ACHN (cell line): ENCODE results near the gene AATK.

ENCODE experiments used
- DNase-seq: peaks from one replicate; pipeline ENCODE4 v3.0.0-alpha.2; 2015
- in situ Hi-C: cut with HindIII; loops from 2 replicates; pipeline ENCODE4 v1.10.0; 2017; ENCODE audit warnings: low sequenced_read_pairs, low pct_ligation_motif_present, low pct_unique_long_range_greater_than_20kb

AATK gene

DNA sequence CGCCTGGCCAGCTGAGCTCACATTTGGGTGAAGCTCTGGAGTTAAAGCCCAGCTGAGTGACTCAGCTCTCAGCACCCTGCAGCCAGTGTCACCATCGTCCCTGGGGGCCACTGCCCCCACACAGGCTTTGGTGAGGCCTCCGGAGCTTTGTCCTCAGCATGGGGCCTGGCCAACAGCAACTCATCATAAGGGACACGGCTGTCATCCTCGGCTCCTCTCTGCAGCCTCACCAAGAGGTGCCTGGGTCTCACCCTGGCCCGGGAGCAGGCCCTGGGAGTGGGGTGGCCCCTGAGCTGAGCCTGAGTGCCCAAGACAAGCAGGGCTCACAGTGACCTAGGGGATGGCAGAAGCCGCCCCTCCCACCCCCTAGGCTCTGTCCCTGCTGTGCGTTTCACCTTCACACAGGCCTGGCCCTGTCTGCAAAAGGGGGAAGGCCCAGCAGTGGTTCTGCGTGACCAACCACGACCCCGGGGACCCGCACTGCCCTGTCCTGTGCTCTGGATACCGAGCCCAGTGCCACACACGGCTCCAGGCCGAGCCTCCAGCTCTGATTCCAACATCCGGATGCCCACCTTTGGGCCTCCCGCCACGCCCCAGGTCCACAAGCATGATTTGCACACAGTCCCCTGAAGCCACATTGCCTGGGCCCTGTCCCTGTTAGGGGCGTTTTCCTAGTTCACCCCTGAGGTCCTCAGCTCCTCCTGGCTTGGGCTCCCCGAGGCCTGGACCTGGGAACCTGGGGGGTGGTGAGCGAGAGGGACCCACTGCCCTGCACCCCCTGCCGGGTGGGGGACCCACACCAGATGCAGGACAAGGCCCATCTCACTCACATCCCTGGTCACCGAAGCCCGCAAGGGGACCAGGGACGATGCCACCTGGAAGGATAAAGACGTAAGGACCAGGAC, 21.8 kb upstream of the AATK start:
- no peak for DNase-seq
- in situ Hi-C loops = no loop called here

GRCh38 chr17:81187120-81187519, 21.1 kb upstream of the AATK start:
- no peak for DNase-seq
- in situ Hi-C loops = no loop called here

- in situ Hi-C loops = no loop called here
These were observed 20.2 kb upstream of the AATK start for GRCh38 chr17:81186203-81186602.

DNA sequence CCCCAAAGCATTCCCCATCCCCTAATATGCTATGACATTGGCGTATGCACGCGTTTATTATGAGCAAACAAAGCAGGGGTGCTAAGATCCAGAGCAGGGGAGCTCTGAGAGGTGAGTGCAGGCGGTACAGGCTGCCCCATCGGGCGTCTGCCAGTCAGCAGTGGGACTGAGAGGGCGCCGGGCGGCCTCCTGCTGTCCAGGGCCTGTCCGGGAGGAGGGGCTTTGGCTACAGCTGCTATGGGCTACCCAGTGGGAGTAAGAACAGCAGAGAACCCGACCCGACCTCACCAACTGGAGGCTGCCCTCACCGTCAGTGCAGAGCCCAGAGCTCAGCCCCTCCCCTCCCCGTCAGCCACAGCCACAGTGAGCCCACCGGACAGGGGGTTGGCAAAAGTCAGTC, 18.5 kb upstream of the AATK start:
- no peak for DNase-seq
- in situ Hi-C loops = no loop called here

More at GRCh38 chr17:81186203-81186602, 20.2 kb upstream of the AATK start:
- no peak for DNase-seq

DNA sequence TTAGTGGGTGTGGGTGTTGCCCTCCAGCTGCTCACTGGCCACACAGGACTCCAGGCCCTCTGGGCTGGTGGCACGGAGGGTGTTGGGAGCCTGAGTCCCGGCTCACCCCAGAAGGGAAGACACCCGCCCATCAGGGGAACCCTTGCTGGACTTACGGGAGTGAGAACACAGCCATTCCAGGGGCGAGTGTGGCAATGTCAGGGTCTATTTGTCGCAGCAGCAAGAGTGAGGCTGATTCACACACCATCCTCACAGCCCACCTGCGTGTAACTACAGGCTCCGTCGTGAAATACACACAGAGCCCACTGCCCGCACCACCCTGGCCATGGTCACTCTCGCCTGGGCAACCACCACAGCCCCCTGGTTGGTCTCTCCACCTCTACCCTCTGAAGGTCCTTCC, 17.8 kb upstream of the AATK start:
- in situ Hi-C loops = no loop called here
- DNase-seq = no peak

- in situ Hi-C loops = no loop called here
These were observed 17.3 kb upstream of the AATK start for GRCh38 chr17:81183316-81183715.

GRCh38 chr17:81182596-81182995, 16.6 kb upstream of the AATK start:
- in situ Hi-C loops = no loop called here
- no peak for DNase-seq

More at GRCh38 chr17:81183316-81183715, 17.3 kb upstream of the AATK start:
- no peak for DNase-seq

- no peak for DNase-seq
- in situ Hi-C loops = no loop called here
These were observed 15.8 kb upstream of the AATK start for GRCh38 chr17:81181811-81182185.

DNA sequence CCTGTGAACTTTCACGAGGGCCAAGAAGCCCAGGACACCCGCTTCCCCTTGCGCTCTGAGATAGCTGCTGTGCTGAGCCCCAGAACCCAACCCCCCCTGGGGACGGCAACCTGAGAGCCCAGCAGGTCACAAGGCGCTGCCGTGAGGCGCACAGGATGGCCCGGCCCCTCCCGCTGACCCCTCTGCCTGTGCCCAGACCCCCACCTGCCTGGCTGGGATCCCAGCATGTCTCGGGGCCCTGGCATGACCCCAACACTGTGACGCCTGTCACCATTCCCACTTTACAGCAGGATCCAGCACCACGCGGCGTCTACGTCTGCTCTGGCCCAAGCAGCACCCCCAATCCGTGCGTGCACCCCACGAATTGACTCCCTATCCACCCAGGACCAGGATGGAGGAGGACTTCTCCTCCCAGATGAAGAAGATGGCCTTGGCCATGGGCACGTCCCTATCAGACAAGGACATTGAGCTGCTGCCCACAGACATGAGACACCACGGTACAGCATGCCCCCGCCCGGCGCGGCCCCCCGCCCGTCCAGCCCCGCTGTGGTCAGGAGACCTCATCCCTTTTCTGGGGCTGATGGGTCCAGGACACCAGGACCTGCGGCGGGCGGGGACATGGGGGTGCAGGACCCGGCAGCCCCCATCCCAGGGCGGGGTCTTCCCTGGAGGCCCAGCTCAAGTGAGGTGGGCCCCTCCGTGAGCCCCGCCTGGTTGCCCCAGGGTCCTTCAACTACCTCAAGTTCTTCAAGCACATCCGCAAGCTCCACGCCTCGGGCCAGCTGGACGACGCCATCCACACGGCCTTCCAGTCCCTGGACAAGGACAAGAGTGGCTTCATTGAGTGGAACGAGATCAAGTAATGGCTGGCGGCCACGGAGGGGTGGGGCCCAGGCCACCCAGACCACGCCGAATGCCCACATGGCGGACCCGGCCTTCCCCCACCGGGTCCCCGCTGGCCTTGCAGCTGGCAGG, 15.1 kb upstream of the AATK start:
- no peak for DNase-seq

GRCh38 chr17:81179861-81180260, 13.8 kb upstream of the AATK start:
- no peak for DNase-seq
- in situ Hi-C loops = no loop called here

More for the DNA sequence above, 15.1 kb upstream of the AATK start:
- in situ Hi-C loops = no loop called here

DNA sequence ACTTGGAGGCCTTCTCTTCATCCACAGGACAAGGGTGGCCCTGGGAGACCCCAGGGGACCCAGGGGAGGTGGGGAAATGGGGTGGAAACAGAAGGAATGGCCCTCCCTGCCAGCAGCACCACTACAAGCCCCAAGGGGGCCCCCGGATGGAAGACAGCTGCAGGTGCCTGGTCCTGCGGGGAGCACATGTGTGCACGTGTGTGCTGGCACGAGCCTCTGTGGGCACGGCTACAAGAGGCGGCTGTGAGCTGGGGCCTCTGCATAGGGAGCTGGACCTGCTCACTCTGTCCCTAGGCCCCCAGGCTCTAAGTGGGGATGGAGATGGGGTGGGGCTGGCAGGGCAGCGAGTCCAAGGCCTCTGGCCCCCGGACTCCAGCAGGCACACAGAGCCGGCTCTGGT, 13.2 kb upstream of the AATK start:
- no peak for DNase-seq
- in situ Hi-C loops = no loop called here

GRCh38 chr17:81178136-81179091, 12.4 kb upstream of the AATK start:
- in situ Hi-C loops = no loop called here

GRCh38 chr17:81176666-81177065, 10.6 kb upstream of the AATK start:
- no peak for DNase-seq

More at GRCh38 chr17:81178136-81179091, 12.4 kb upstream of the AATK start:
- DNase-seq = no peak

DNA sequence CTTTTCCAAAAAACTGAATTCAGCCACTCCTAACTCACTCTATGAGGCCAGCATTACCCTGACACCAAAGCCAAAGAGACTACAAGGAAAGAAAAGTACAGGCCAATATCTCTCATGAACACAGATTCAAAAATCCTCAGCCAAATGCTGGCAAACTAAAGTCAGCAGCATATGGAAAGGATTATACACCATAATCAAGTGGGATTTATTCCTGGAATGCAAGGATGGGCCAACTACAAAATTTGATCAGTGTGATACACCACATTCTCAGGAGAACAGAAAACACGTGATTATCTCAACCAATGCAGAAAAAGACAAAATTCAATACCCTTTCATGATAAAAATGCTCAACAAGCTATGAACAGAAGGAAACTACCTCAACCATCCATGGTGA, 7.7 kb upstream of the AATK start:
- no peak for DNase-seq
- in situ Hi-C loops = no loop called here

More at GRCh38 chr17:81176666-81177065, 10.6 kb upstream of the AATK start:
- in situ Hi-C loops = no loop called here

DNA sequence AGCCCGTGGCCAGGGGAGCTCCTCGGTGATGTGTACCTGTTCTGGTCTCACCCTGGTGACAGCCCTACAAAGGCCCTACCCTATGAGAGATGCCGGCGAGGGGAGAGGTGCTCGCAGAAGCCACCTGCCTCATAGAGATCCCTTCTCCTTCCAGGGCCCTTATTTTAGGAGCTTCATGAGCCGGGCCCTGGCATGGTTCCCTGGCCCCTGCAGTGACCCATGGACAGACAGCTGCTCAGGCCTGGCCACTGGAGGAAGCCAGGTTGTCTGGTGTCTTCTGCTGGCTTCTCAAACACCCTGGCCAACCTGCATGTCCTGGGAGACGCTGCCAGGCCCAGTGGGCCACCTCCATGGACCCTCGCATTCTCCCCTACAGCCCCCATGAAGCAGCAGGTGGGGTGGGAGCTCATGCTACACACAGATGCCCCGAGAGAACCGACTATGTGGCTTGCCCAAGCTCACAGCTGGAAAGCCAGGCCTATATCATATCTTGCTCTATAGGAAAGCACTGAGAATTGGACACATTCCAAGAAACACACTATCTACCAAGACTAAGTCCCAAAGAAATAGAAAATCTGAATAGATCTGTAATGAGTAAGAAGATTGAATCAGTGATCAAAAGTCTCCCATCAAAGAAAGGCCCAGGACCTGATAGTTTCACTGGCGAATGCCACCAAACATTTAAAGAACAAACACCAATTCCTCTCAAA, 7.2 kb upstream of the AATK start:
- in situ Hi-C loops = no loop called here
- no peak for DNase-seq

- in situ Hi-C loops = no loop called here
These were observed 5.9 kb upstream of the AATK start for GRCh38 chr17:81171941-81172340.

GRCh38 chr17:81170727-81171494, 4.9 kb upstream of the AATK start:
- DNase-seq = no peak
- in situ Hi-C loops = no loop called here

More at GRCh38 chr17:81171941-81172340, 5.9 kb upstream of the AATK start:
- DNase-seq = no peak
